Natural killer cell (primary cell): Measurements from ENCODE around the gene SH3TC1. TPM values are rescaled to one million over a fixed set of nuclear protein-coding genes. Genes with fewer than 3 reads are reported as not detected.

Experiments used
- ATAC-seq, 3 donors: fragments of 150-1000 bp in 2 of 3; fragments of 200-7000 bp in 1 of 3; cut with Tn5 transposase; 1 replicate in 1 of 3; 2 replicates in 2 of 3; pipeline ENCODE4 v1.10.0; 2021; ENCODE audit warnings: mild to moderate bottlenecking in 2 of 3, moderate library complexity in 2 of 3
- DNase-seq, 2 donors: peaks; one replicate each; pipeline versions ENCODE4 v3.0.0 to v3.0.0-alpha.2; 2013 to 2021; ENCODE audit warnings: mixed read lengths in 1 of 2
- H3K27ac ChIP-seq: one replicate; pipeline ENCODE4 v1.5.1; 2013; ENCODE audit warnings: mild to moderate bottlenecking, low read length
- H3K27me3 ChIP-seq: one replicate; pipeline ENCODE4 v1.6.1; 2013; ENCODE audit warnings: low read length; ENCODE audit not compliant: control insufficient read depth, insufficient read depth
- H3K36me3 ChIP-seq: one replicate; pipeline ENCODE4 v1.6.1; 2013; ENCODE audit warnings: low read length; ENCODE audit not compliant: control insufficient read depth, insufficient read depth
- H3K4me1 ChIP-seq: one replicate; pipeline ENCODE4 v1.6.1; 2013; ENCODE audit warnings: low read length; ENCODE audit not compliant: control insufficient read depth, insufficient read depth
- H3K4me3 ChIP-seq: one replicate; pipeline ENCODE4 v1.5.1; 2013; ENCODE audit warnings: low read length
- H3K9me3 ChIP-seq: one replicate; pipeline ENCODE4 v1.6.1; 2013; ENCODE audit warnings: low read length; ENCODE audit not compliant: control insufficient read depth, insufficient read depth
- H3K27ac Mint-ChIP-seq, 2 donors: one replicate each; pipeline ENCODE4 v1.8.0; 2022; ENCODE audit warnings: mild to moderate bottlenecking in 2 of 2, mixed read lengths in 2 of 2, moderate library complexity in 1 of 2
- H3K27me3 Mint-ChIP-seq, 2 donors: one replicate each; pipeline ENCODE4 v1.8.0; 2022; ENCODE audit warnings: low read depth in 2 of 2, mixed read lengths in 2 of 2
- H3K36me3 Mint-ChIP-seq: one replicate; pipeline ENCODE4 v1.8.0; 2022; ENCODE audit warnings: mixed read lengths
- H3K4me1 Mint-ChIP-seq, 2 donors: one replicate each; pipeline ENCODE4 v1.8.0; 2022; ENCODE audit warnings: mixed read lengths in 2 of 2
- H3K4me3 Mint-ChIP-seq: one replicate; pipeline ENCODE4 v1.8.0; 2022; ENCODE audit warnings: mild to moderate bottlenecking, moderate library complexity, mixed read lengths
- H3K9me3 Mint-ChIP-seq, 2 donors: one replicate each; pipeline ENCODE4 v1.8.0; 2022; ENCODE audit warnings: mixed read lengths in 2 of 2
- WGBS: methylation state at CpG from one replicate; pipeline ENCODE4 v1.1.7; 2013; ENCODE audit warnings: missing lambda C conversion rate; ENCODE audit not compliant: insufficient coverage; 5-methylcytosine and 5-hydroxymethylcytosine counted together
- intact Hi-C: fragments of 100-400 bp; cut with micrococcal nuclease; formaldehyde crosslinking; loops from one replicate; pipeline ENCODE4 v1.14.2; 2022
- total RNA-seq, 4 donors: library from RNA; stranded (reverse); fragments of 120-200 nt in 1 of 4; gene quantifications; one replicate each; pipeline versions ENCODE4 v1.2.3 to v1.2.4, GENCODE V29; 2013 to 2022
- TF ChIP-seq, protein P1 (sequence below): fragments of 200-600 bp; IDR thresholded peaks from one replicate; pipeline ENCODE4 v1.8.0; 2022; ENCODE audit warnings: antibody characterized with exemption

The SH3TC1 gene
- total RNA-seq, 3 donors from 2014 or later (not counting 1 experiment from before 2014, with no cell fraction given): 50.1 to 61.7 (median 54.9) TPM

DNA sequence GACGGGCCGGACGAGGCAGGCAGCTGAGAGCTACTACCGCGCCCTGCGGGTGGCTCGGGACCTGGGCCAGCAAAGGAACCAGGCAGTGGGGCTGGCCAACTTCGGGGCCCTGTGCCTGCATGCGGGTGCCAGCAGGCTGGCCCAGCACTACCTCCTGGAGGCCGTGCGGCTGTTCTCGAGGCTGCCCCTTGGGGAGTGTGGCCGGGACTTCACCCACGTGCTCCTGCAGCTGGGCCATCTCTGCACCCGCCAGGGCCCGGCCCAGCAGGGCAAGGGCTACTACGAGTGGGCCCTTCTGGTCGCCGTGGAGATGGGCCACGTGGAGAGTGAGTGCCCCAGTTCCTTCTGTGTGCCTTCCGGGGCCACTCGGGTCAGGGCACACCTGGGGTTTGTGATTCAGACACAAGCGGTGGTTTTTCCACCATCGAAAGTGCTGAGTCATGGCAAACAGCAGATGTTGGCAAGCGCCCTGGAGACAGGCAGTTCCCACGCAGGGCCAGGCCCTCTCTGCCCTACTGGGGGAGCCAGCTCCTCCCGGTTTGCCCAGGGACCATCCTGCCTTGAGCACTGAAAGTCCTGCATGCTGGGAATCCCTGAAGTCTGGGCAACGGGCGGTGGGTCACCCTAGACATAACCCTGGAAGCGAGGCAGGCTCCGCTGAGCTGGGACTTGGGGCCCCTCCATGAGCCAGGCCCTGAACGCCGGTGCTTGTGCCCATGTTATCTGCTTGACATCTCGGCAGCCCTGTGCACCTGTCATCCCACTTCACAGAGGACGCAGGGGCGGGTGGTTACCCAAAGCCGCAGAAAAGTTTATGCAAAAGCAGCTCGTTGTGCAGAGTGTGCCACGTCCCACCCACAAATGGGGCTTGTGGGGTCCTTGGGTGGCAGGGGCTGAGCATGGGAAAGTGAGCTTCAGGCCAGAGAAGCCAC is 29.5 kb downstream of the SH3TC1 start:
- Mint-ChIP-seq H3K27me3 (no peaks in the 10 kb centered on the region), H3K9me3 (no peaks in the 10 kb centered on the region), H3K36me3 (no peaks in the 10 kb centered on the region), H3K4me1 (peaks cover 0 to 12% of the 10 kb centered on the region in 2 donors), H3K4me3 (peak overlapping the region; percentile 13), H3K27ac (peak overlapping the region in 1 of 2 donors; percentile 46)
- peak; percentile 27 to 81 for DNase-seq
- Histone ChIP-seq H3K27ac (peak overlapping the region; percentile 38), H3K9me3 (no peaks in the 10 kb centered on the region), H3K27me3 (no peaks in the 10 kb centered on the region), H3K36me3 (peaks cover 24% of the 10 kb centered on the region), H3K4me3 (no peak overlapping the region), H3K4me1 (peaks cover 39% of the 10 kb centered on the region)
- peak; percentile 44 to 76 (median 59) for ATAC-seq
- intact Hi-C loops: no loop called here
- TF ChIP-seq, protein P1, sequence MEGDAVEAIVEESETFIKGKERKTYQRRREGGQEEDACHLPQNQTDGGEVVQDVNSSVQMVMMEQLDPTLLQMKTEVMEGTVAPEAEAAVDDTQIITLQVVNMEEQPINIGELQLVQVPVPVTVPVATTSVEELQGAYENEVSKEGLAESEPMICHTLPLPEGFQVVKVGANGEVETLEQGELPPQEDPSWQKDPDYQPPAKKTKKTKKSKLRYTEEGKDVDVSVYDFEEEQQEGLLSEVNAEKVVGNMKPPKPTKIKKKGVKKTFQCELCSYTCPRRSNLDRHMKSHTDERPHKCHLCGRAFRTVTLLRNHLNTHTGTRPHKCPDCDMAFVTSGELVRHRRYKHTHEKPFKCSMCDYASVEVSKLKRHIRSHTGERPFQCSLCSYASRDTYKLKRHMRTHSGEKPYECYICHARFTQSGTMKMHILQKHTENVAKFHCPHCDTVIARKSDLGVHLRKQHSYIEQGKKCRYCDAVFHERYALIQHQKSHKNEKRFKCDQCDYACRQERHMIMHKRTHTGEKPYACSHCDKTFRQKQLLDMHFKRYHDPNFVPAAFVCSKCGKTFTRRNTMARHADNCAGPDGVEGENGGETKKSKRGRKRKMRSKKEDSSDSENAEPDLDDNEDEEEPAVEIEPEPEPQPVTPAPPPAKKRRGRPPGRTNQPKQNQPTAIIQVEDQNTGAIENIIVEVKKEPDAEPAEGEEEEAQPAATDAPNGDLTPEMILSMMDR: no peak
- 29% methylated on average over 39 of the region's 39 CpGs for WGBS

GRCh38 chr4:8229331-8229975 is 30.4 kb downstream of the SH3TC1 start:
- H3K4me3 Mint-ChIP-seq: no peak overlapping the region
- 72% methylated on average over 15 of the region's 17 CpGs for WGBS
- no peak overlapping the region for H3K4me3 ChIP-seq
- peak overlapping the region in 1 of 2 donors; percentile 46 for H3K27ac Mint-ChIP-seq
- H3K27me3 Mint-ChIP-seq: no peaks in the 10 kb centered on the region
- DNase-seq (no peak), ATAC-seq (peak; percentile 6 to 32 (median 29))
- peaks cover 0 to 12% of the 10 kb centered on the region in 2 donors for H3K4me1 Mint-ChIP-seq
- H3K9me3 ChIP-seq: no peaks in the 10 kb centered on the region
- TF ChIP-seq, protein P1: no peak
- no peaks in the 10 kb centered on the region for H3K9me3 Mint-ChIP-seq
- H3K4me1 ChIP-seq: peaks cover 39% of the 10 kb centered on the region
- H3K36me3 Mint-ChIP-seq: no peaks in the 10 kb centered on the region
- intact Hi-C loops: no loop called here
- peaks cover 22% of the 10 kb centered on the region for H3K36me3 ChIP-seq
- no peaks in the 10 kb centered on the region for H3K27me3 ChIP-seq
- H3K27ac ChIP-seq: peak overlapping the region; percentile 38

DNA sequence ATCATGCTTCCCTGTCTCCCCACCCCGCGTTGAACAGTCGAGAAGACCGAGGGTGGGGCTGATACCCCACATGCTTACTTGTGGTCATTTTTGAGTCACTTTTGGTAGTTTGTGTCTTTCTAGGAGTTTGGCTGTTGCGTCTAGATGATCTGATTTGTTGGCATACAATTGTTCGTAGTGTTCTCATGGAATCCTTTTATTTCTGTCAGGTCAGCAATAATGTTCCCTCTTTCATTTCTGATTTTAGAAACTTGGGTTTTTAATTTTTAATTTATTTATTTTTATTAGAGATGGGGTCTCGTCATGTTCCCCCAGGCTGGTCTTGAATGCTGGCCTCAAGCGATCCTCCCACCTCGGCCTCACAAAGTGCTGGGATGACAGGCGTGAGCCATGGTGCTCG is 30.9 kb downstream of the SH3TC1 start:
- intact Hi-C loops: no loop called here
- H3K9me3 Mint-ChIP-seq: no peaks in the 10 kb centered on the region
- no peaks in the 10 kb centered on the region for H3K9me3 ChIP-seq
- peaks cover 35% of the 10 kb centered on the region for H3K4me1 ChIP-seq
- H3K27ac ChIP-seq: no peak overlapping the region
- ATAC-seq: no peak
- peaks cover 22% of the 10 kb centered on the region for H3K36me3 ChIP-seq
- WGBS: 92% methylated on average over 8 of the region's 11 CpGs
- H3K36me3 Mint-ChIP-seq: no peaks in the 10 kb centered on the region
- no peak overlapping the region for H3K27ac Mint-ChIP-seq
- H3K27me3 ChIP-seq: no peaks in the 10 kb centered on the region
- no peak for DNase-seq
- no peaks in the 10 kb centered on the region for H3K27me3 Mint-ChIP-seq
- no peak overlapping the region for H3K4me3 Mint-ChIP-seq
- H3K4me3 ChIP-seq: no peak overlapping the region
- peaks cover 0 to 12% of the 10 kb centered on the region in 2 donors for H3K4me1 Mint-ChIP-seq
- TF ChIP-seq, protein P1: no peak
